H1 (cell line): ENCODE results near the gene TOP3B. TPM values are rescaled to one million over a fixed set of nuclear protein-coding genes. Genes with fewer than 3 reads are reported as not detected.

Experiments used
- CTCF ChIA-PET: fragments of 300-600 bp; sonication (Branson Sonifier 250); formaldehyde crosslinking; loops from one replicate; lab custom pipeline; 2021; ENCODE audit not compliant: partially characterized antibody; lab: Charles Lee
- POLR2A ChIA-PET: fragments of 300-600 bp; sonication (Branson Sonifier 250); formaldehyde crosslinking; loops from one replicate; lab custom pipeline; 2021; ENCODE audit warnings: inconsistent platforms; ENCODE audit not compliant: partially characterized antibody; lab: Charles Lee
- DNase-seq, 2 experiments: peaks; one replicate each; pipeline versions ENCODE4 v3.0.0 to v3.0.0-alpha.2; 2010 to 2022; ENCODE audit warnings: low spot score in 2 of 2, low read depth in 1 of 2, mixed read lengths in 1 of 2
- FAIRE-seq: peaks from 2 replicates; lab custom pipeline; 2011; peaks lifted over from hg19 to GRCh38; lab: Jason Lieb, UNC
- H2AFZ ChIP-seq: 2 replicates; pipeline ENCODE4 v1.8.1; 2012; ENCODE audit warnings: low read length, inconsistent platforms
- H2AK5ac ChIP-seq: 2 replicates; pipeline ENCODE4 v1.6.1; 2013; ENCODE audit warnings: low read depth, low read length
- H2BK120ac ChIP-seq: replicated peaks from 2 replicates; pipeline ENCODE3; 2013; ENCODE audit warnings: low read depth, low read length, inconsistent platforms
- H2BK12ac ChIP-seq: 2 replicates; pipeline ENCODE4 v1.6.1; 2013; ENCODE audit warnings: low read depth, low read length
- H2BK15ac ChIP-seq: 2 replicates; pipeline ENCODE4 v1.6.1; 2013; ENCODE audit warnings: low read length
- H2BK20ac ChIP-seq: 2 replicates; pipeline ENCODE4 v1.6.1; 2013; ENCODE audit warnings: low read length
- H2BK5ac ChIP-seq: 2 replicates; pipeline ENCODE4 v1.6.1; 2013; ENCODE audit warnings: low read depth, low read length
- H3K14ac ChIP-seq: 2 replicates; pipeline ENCODE4 v1.6.1; 2013; ENCODE audit warnings: inconsistent platforms; ENCODE audit not compliant: insufficient read length
- H3K18ac ChIP-seq: 2 replicates; pipeline ENCODE4 v1.6.1; 2013; ENCODE audit warnings: low read length; ENCODE audit errors: extremely low read depth
- H3K23ac ChIP-seq: 2 replicates; pipeline ENCODE4 v1.6.1; 2013; ENCODE audit warnings: inconsistent platforms; ENCODE audit not compliant: insufficient read length
- H3K23me2 ChIP-seq: 2 replicates; pipeline ENCODE4 v1.6.1; 2013; ENCODE audit warnings: low read depth, low read length
- H3K27ac ChIP-seq: 2 replicates; pipeline ENCODE4 v1.6.1; 2011; ENCODE audit warnings: low read depth, low read length, inconsistent platforms
- H3K27me3 ChIP-seq, 4 experiments: replicated peaks in 1 of 4; 1 replicate in 1 of 4; 2 replicates in 3 of 4; pipeline versions ENCODE4 v1.6.1 to v1.8.1; 2011 to 2013; ENCODE audit warnings: low read length in 3 of 4, mild to moderate bottlenecking in 3 of 4, inconsistent platforms in 2 of 4, mixed read lengths in 2 of 4, moderate library complexity in 1 of 4; ENCODE audit not compliant: control insufficient read depth in 3 of 4, insufficient read depth in 3 of 4; ENCODE audit errors: extremely low read depth in 1 of 4
- H3K36me3 ChIP-seq, 4 experiments: 2 replicates each; pipeline versions ENCODE4 v1.6.1 to v1.8.1; 2011 to 2013; ENCODE audit warnings: mild to moderate bottlenecking in 4 of 4, low read length in 3 of 4, moderate library complexity in 2 of 4, control low read depth in 1 of 4, inconsistent platforms in 1 of 4; ENCODE audit not compliant: insufficient read depth in 4 of 4, control insufficient read depth in 2 of 4
- H3K4ac ChIP-seq: replicated peaks from 2 replicates; pipeline ENCODE3; 2013; ENCODE audit warnings: low read length, low read depth, mixed read lengths, inconsistent platforms; ENCODE audit not compliant: insufficient read length
- H3K4me1 ChIP-seq, 4 experiments: replicated peaks in 1 of 4; 1 replicate in 1 of 4; 2 replicates in 3 of 4; pipeline versions ENCODE4 v1.6.1 to v1.8.1; 2011 to 2013; ENCODE audit warnings: low read length in 3 of 4, inconsistent platforms in 2 of 4, mixed read lengths in 1 of 4; ENCODE audit not compliant: insufficient read depth in 4 of 4, control insufficient read depth in 3 of 4
- H3K4me2 ChIP-seq, 2 experiments: 2 replicates each; pipeline versions ENCODE4 v1.6.1 to v1.8.1; 2011 to 2013; ENCODE audit warnings: low read depth in 2 of 2, low read length in 2 of 2, control low read depth in 1 of 2, inconsistent platforms in 1 of 2, mild to moderate bottlenecking in 1 of 2; ENCODE audit not compliant: insufficient read depth in 1 of 2
- H3K4me3 ChIP-seq, 4 experiments: fragments of 200-600, 300-600 bp in 1 of 4; sonication (generic), shearing (Covaris generic), sonication (Bioruptor Twin) in 1 of 4; 2 replicates each; pipeline versions ENCODE4 v1.5.1 to v1.8.1; 2011 to 2016; ENCODE audit warnings: low read length in 4 of 4, low read depth in 3 of 4, control low read depth in 2 of 4, inconsistent platforms in 2 of 4, mild to moderate bottlenecking in 2 of 4, mixed read lengths in 1 of 4, moderate library complexity in 1 of 4; ENCODE audit not compliant: insufficient read depth in 2 of 4; ENCODE audit errors: extremely low read depth in 1 of 4
- H3K56ac ChIP-seq: replicated peaks from 2 replicates; pipeline ENCODE3; 2013; ENCODE audit warnings: low read depth, mild to moderate bottlenecking, mixed read lengths, low read length, inconsistent platforms; ENCODE audit not compliant: insufficient read length
- H3K79me1 ChIP-seq: 2 replicates; pipeline ENCODE4 v1.6.1; 2013; ENCODE audit warnings: low read depth, low read length, control low read depth
- H3K79me2 ChIP-seq, 2 experiments: 2 replicates each; pipeline versions ENCODE4 v1.6.1 to v1.8.1; 2012 to 2013; ENCODE audit warnings: low read length in 2 of 2, mild to moderate bottlenecking in 2 of 2, inconsistent platforms in 1 of 2; ENCODE audit not compliant: insufficient read depth in 2 of 2, control insufficient read depth in 1 of 2
- H3K9ac ChIP-seq, 4 experiments: replicated peaks in 1 of 4; 1 replicate in 1 of 4; 2 replicates in 3 of 4; pipeline versions ENCODE4 v1.6.1 to v1.8.1; 2011 to 2013; ENCODE audit warnings: low read depth in 3 of 4, low read length in 3 of 4, control low read depth in 2 of 4, mild to moderate bottlenecking in 2 of 4, moderate library complexity in 2 of 4, inconsistent platforms in 1 of 4; ENCODE audit errors: extremely low read depth in 1 of 4
- H3K9me3 ChIP-seq, 2 experiments: 2 replicates each; pipeline versions ENCODE4 v1.6.1 to v1.8.1; 2012 to 2013; ENCODE audit warnings: mild to moderate bottlenecking in 2 of 2, moderate library complexity in 2 of 2, control low read depth in 1 of 2, inconsistent platforms in 1 of 2, low read depth in 1 of 2, low read length in 1 of 2, mixed read lengths in 1 of 2; ENCODE audit not compliant: insufficient read depth in 2 of 2
- H4K20me1 ChIP-seq, 2 experiments: replicated peaks in 1 of 2; 2 replicates each; pipeline versions ENCODE3 to v1.8.1; 2011 to 2013; ENCODE audit warnings: inconsistent platforms in 2 of 2, low read length in 2 of 2, mild to moderate bottlenecking in 1 of 2; ENCODE audit not compliant: insufficient read depth in 2 of 2, control insufficient read depth in 1 of 2
- H4K5ac ChIP-seq: 2 replicates; pipeline ENCODE4 v1.6.1; 2013; ENCODE audit warnings: low read length, low read depth, mixed read lengths, inconsistent platforms; ENCODE audit not compliant: insufficient read length
- H4K8ac ChIP-seq: 2 replicates; pipeline ENCODE4 v1.8.0; 2013; ENCODE audit warnings: mild to moderate bottlenecking, moderate library complexity, low read length, inconsistent platforms; ENCODE audit not compliant: insufficient read depth; ENCODE audit errors: extremely low read depth
- H4K91ac ChIP-seq: replicated peaks from 2 replicates; pipeline ENCODE3; 2013; ENCODE audit warnings: low read length, mixed read lengths, inconsistent platforms; ENCODE audit not compliant: insufficient read length
- CBX8 ChIP-seq: fragments of 300-800, 300-1000 bp; sonication (generic); IDR thresholded peaks from 2 replicates; pipeline ENCODE4 v1.7.1; 2016; ENCODE audit warnings: low read depth, low read length, borderline replicate concordance
- EP300 ChIP-seq, 2 experiments: IDR thresholded peaks; 1 replicate in 1 of 2; 2 replicates in 1 of 2; pipeline ENCODE4 v1.6.1; 2011 to 2012; ENCODE audit warnings: low read depth in 2 of 2, low read length in 2 of 2, mild to moderate bottlenecking in 2 of 2, borderline replicate concordance in 1 of 2, inconsistent platforms in 1 of 2, moderate library complexity in 1 of 2
- PHF8 ChIP-seq: fragments of 200-600 bp; sonication (generic); conservative IDR thresholded peaks from 2 replicates; pipeline ENCODE4 v1.7.1; 2012; ENCODE audit warnings: low read depth, mild to moderate bottlenecking, inconsistent platforms, low read length, moderate library complexity
- POLR2A ChIP-seq, 2 experiments: IDR thresholded peaks; 1 replicate in 1 of 2; 2 replicates in 1 of 2; pipeline ENCODE4 v1.6.1; 2011; ENCODE audit warnings: low read depth in 2 of 2, low read length in 2 of 2, mild to moderate bottlenecking in 2 of 2; ENCODE audit errors: control extremely low read depth in 1 of 2
- SIN3A ChIP-seq, 2 experiments: IDR thresholded peaks in 1 of 2; conservative IDR thresholded peaks in 1 of 2; 2 replicates each; pipeline ENCODE4 v1.6.1; 2011 to 2012; ENCODE audit warnings: low read length in 2 of 2, improper control_type of control experiment in 1 of 2, low read depth in 1 of 2, mild to moderate bottlenecking in 1 of 2
- WGBS, 2 experiments: shearing (Covaris generic) in 1 of 2; methylation state at CpG; one replicate each; pipeline versions ENCODE4 v1.1.6 to v1.1.7; 2013 to 2015; ENCODE audit warnings: low lambda C conversion rate in 2 of 2, mixed read lengths in 2 of 2, inconsistent platforms in 1 of 2, low coverage in 1 of 2, missing lambda C conversion rate in 1 of 2; ENCODE audit not compliant: insufficient replicate concordance in 2 of 2, insufficient coverage in 1 of 2, insufficient read length in 1 of 2; ENCODE audit errors: extremely low coverage in 1 of 2, missing lambda C conversion rate in 1 of 2; 5-methylcytosine and 5-hydroxymethylcytosine counted together
- polyA plus RNA-seq, 7 experiments: library from polyadenylated mRNA; depleted of rRNA in 3 of 7; stranded (reverse) in 5 of 7; unstranded in 2 of 7; fragments of >200 nt in 5 of 7; fragments of 200-250 nt in 2 of 7; gene quantifications; 1 replicate in 5 of 7; 2 replicates in 1 of 7; 4 replicates in 1 of 7; pipeline versions ENCODE4 v1.2.1 to v1.2.3, GENCODE V29; 2011 to 2013; ENCODE audit warnings: missing spikeins in 2 of 7, mixed read lengths in 2 of 7
- total RNA-seq: library from RNA; stranded (reverse); fragmentation: NEBNext Ultra II Directional; extraction: Animal tissue kit (Norgen Biotek cat#: 25700); gene quantifications from 2 replicates; pipeline ENCODE4 v1.2.1, GENCODE V29; 2021

Gene TOP3B
- total and polyA plus RNA-seq, 2 of the 8 experiments (the other 6 are each of a cell fraction or from before 2014, with no cell fraction given): 30.4 to 52.8 TPM

- Histone ChIP-seq H3K36me3 (no peaks in the 10 kb centered on the region), H2BK5ac (no peak overlapping the region), H2BK120ac (no peak overlapping the region), H2AK5ac (no peak overlapping the region), H3K4me1 (no peaks in the 10 kb centered on the region), H3K9ac (no peak overlapping the region), H2BK15ac (no peak overlapping the region), H3K18ac (no peak overlapping the region), H2BK12ac (no peak overlapping the region), H3K4me3 (no peak overlapping the region), H3K14ac (no peak overlapping the region), H4K8ac (no peak overlapping the region), H3K79me2 (no peaks in the 10 kb centered on the region), H4K20me1 (peaks cover 0 to 3% of the 10 kb centered on the region in 2 experiments), H3K79me1 (no peaks in the 10 kb centered on the region), H3K27me3 (peaks cover 47 to 98% (median 93%) of the 10 kb centered on the region in 4 experiments), H3K23ac (no peak overlapping the region), H3K4ac (no peak overlapping the region), H2BK20ac (no peak overlapping the region), H3K56ac (no peak overlapping the region), H2AFZ (no peak overlapping the region), H3K23me2 (no peaks in the 10 kb centered on the region), H3K27ac (no peak overlapping the region), H3K9me3 (no peaks in the 10 kb centered on the region), H3K4me2 (no peak overlapping the region), H4K5ac (no peak overlapping the region), H4K91ac (no peak overlapping the region)
- DNase-seq (no peak), FAIRE-seq (no peak)
- ChIA-PET CTCF (interaction anchor here (0.6 to 2.6 kb wide), 4 partner anchors 11 to 207 kb away, joined by 3 to 12 read pairs (median 6); no protein-coding TSS in a partner anchor), POLR2A (no interaction called here)
- 90% methylated on average over 5 of the region's 5 CpGs; no CpG with 5 or more reads in 1 of the 2 experiments for WGBS, 2 experiments
- no peak for TF ChIP-seq PHF8
- TF ChIP-seq CBX8: no peak
- TF ChIP-seq POLR2A (IDR thresholded peaks at IDR 0.05; ENCODE audit: control extremely low read depth in 1 of 2, low read depth in 2 of 2, low read length in 2 of 2): no peak
- TF ChIP-seq SIN3A (conservative IDR thresholded peaks at IDR 0.05 in 1 of 2, IDR thresholded peaks at IDR 0.05 in 1 of 2; ENCODE audit: low read depth in 1 of 2, low read length in 2 of 2): no peak
- no peak for TF ChIP-seq EP300 (IDR thresholded peaks at IDR 0.05; ENCODE audit: borderline replicate concordance in 1 of 2, low read depth in 2 of 2, low read length in 2 of 2)
Observed at GRCh38 chr22:21996175-21996720, 13.7 kb upstream of the TOP3B start.
